ENCODE results near the gene CCDC83. TPM values are rescaled to one million over a fixed set of nuclear protein-coding genes. Genes with fewer than 3 reads are reported as not detected.
A peak's percentile ranks its signal among the peaks of the same experiment; 100 is the strongest.

Gene CCDC83
- total and polyA plus RNA-seq, 2 donors (not counting 3 experiments of a cell fraction or from before 2014, with no cell fraction given), result not detected

GRCh38 chr11:85854212-85854556 lies 999 bp upstream of the CCDC83 start:
- dilution Hi-C loops (cut with MboI; ENCODE audit: extremely low pct_ligation_motif_present, low sequenced_read_pairs) (no loop called here), intact Hi-C loops (cut with micrococcal nuclease) (loop anchor here (1.0 to 10.0 kb wide), 5 partner anchors 129 to 561 kb away; no protein-coding TSS in a partner anchor)
- FAIRE-seq (no peak), DNase-seq (ENCODE audit: low read depth, low spot score) (no peak)
- H3K9ac ChIP-seq (replicated peaks; ENCODE audit: extremely low read depth, insufficient read depth, low read length), result peak overlapping the region; percentile 93
- peak overlapping the region; percentile 92 for H3K27ac ChIP-seq (ENCODE audit: insufficient read depth, low read depth, low read length)
- no peaks in the 10 kb centered on the region for H3K79me2 ChIP-seq (ENCODE audit: control insufficient read depth, insufficient read depth, low read length)
- H3K9me3 ChIP-seq (replicated peaks; ENCODE audit: control insufficient read depth, insufficient read depth, low read length), result no peaks in the 10 kb centered on the region
- peak overlapping the region; percentile 40 to 82 (median 49) for H3K4me3 ChIP-seq (replicated peaks in 1 of 3; ENCODE audit: insufficient read depth in 1 of 3, low read depth in 1 of 3, low read length in 3 of 3)
- CTCF ChIA-PET, result interaction anchor here (0.7 to 1.9 kb wide), 42 partner anchors 9 to 1015 kb away, joined by 3 to 29 read pairs (median 5); partner anchors contain the start of genes DLG2, HIKESHI, PICALM and TMEM126B
- peak overlapping the region; percentile 98 for H3K4me2 ChIP-seq (ENCODE audit: insufficient read depth, low read length)
- H3K4me1 ChIP-seq (ENCODE audit: control insufficient read depth, extremely low read depth, insufficient read depth, low read length), result peaks cover 4% of the 10 kb centered on the region
- no peaks in the 10 kb centered on the region for H3K9me1 ChIP-seq (replicated peaks; ENCODE audit: control insufficient read depth, extremely low read depth, insufficient read depth, low read length)
- no peaks in the 10 kb centered on the region for H3K27me3 ChIP-seq (ENCODE audit: control insufficient read depth in 2 of 2, insufficient read depth in 2 of 2, low read length in 2 of 2)
- POLR2A ChIA-PET, result interaction anchor here (0.9 kb wide), 1 partner anchor 132 kb away, joined by 3 read pairs; no protein-coding TSS in a partner anchor
- H2AFZ ChIP-seq (ENCODE audit: low read depth, low read length), result peak overlapping the region; percentile 96
- H3K36me3 ChIP-seq (ENCODE audit: control insufficient read depth in 2 of 2, extremely low read depth in 1 of 2, insufficient read depth in 2 of 2, low read length in 2 of 2), result no peaks in the 10 kb centered on the region
- TF ChIP-seq POLR2AphosphoS5 (IDR thresholded peaks at IDR 0.05; ENCODE audit: insufficient read depth, low read depth, low read length) (no peak), EZH2 (IDR thresholded peaks at IDR 0.05; ENCODE audit: borderline replicate concordance, low read depth, low read length, severe bottlenecking) (no peak), CTCF (IDR thresholded peaks at IDR 0.05; ENCODE audit: extremely low read depth in 1 of 2, insufficient read depth in 1 of 2, low read depth in 1 of 2, low read length in 2 of 2) (no peak), GATA2 (IDR thresholded peaks at IDR 0.05; ENCODE audit: insufficient read depth, insufficient read length, low read depth, low read length) (no peak), FOS (IDR thresholded peaks at IDR 0.05; ENCODE audit: borderline replicate concordance, insufficient read depth, low read length) (no peak), JUN (IDR thresholded peaks at IDR 0.05; ENCODE audit: borderline replicate concordance, insufficient read depth, insufficient read length, low read depth) (no peak), MAX (IDR thresholded peaks at IDR 0.05; ENCODE audit: insufficient read depth, insufficient read length) (no peak), POLR2A (IDR thresholded peaks at IDR 0.05; ENCODE audit: low read depth, low read length) (no peak)
- no peaks in the 10 kb centered on the region for H4K20me1 ChIP-seq (replicated peaks; ENCODE audit: control insufficient read depth, extremely low read depth, insufficient read depth, low read length)
- TSS peak; percentile 81 for BruUV-seq (replicated peaks)

Data from endothelial cell of umbilical vein (primary cell).